KMS-11 (cell line): Measurements from ENCODE around the gene SLC52A3.

ENCODE experiments used
- H2AFZ ChIP-seq: fragments of 200-600 bp; sonication (generic); 2 replicates; pipeline ENCODE4 v1.6.1; 2016; ENCODE audit warnings: antibody characterized with exemption, mixed run types, low read depth
- H3K27ac ChIP-seq: fragments of 200-600 bp; sonication (generic); 2 replicates; pipeline ENCODE4 v1.6.1; 2016; ENCODE audit warnings: mild to moderate bottlenecking, mixed run types
- H3K27me3 ChIP-seq: fragments of 200-600 bp; sonication (generic); 2 replicates; pipeline ENCODE4 v1.6.1; 2017; ENCODE audit warnings: mild to moderate bottlenecking, low read depth, mixed run types, moderate library complexity; ENCODE audit not compliant: insufficient read depth
- H3K36me3 ChIP-seq: fragments of 200-600 bp; sonication (generic); 2 replicates; pipeline ENCODE4 v1.6.1; 2017; ENCODE audit warnings: mild to moderate bottlenecking, mixed run types; ENCODE audit not compliant: insufficient read depth
- H3K4me1 ChIP-seq: fragments of 200-600 bp; sonication (generic); 2 replicates; pipeline ENCODE4 v1.6.1; 2016; ENCODE audit warnings: mild to moderate bottlenecking, low read depth, mixed run types; ENCODE audit not compliant: poor library complexity, severe bottlenecking
- H3K4me2 ChIP-seq: fragments of 200-600 bp; sonication (generic); 2 replicates; pipeline ENCODE4 v1.7.0; 2016; ENCODE audit warnings: mild to moderate bottlenecking, mixed run types
- H3K4me3 ChIP-seq: fragments of 200-600 bp; sonication (generic); IDR thresholded peaks from 2 replicates; pipeline ENCODE4 v1.6.1; 2017; ENCODE audit warnings: low read depth, low read length, mixed read lengths; ENCODE audit not compliant: insufficient read depth
- H3K79me2 ChIP-seq: fragments of 200-600 bp; sonication (generic); 2 replicates; pipeline ENCODE4 v1.6.1; 2016; ENCODE audit warnings: low read depth, mixed run types; ENCODE audit not compliant: insufficient read depth
- H3K9ac ChIP-seq: fragments of 200-600 bp; sonication (generic); 2 replicates; pipeline ENCODE4 v1.6.1; 2016; ENCODE audit warnings: mild to moderate bottlenecking, mixed run types
- H4K20me1 ChIP-seq: fragments of 200-600 bp; sonication (generic); 2 replicates; pipeline ENCODE4 v1.6.1; 2016; ENCODE audit warnings: mild to moderate bottlenecking, mixed run types; ENCODE audit not compliant: insufficient read depth
- TF ChIP-seq, protein P1 (sequence below): fragments of 200-600 bp; sonication (generic); conservative IDR thresholded peaks from 2 replicates; pipeline ENCODE4 v1.6.1; 2017; ENCODE audit warnings: low read depth, mild to moderate bottlenecking, antibody characterized with exemption, low read length, moderate library complexity, mixed read lengths

The SLC52A3 gene

DNA sequence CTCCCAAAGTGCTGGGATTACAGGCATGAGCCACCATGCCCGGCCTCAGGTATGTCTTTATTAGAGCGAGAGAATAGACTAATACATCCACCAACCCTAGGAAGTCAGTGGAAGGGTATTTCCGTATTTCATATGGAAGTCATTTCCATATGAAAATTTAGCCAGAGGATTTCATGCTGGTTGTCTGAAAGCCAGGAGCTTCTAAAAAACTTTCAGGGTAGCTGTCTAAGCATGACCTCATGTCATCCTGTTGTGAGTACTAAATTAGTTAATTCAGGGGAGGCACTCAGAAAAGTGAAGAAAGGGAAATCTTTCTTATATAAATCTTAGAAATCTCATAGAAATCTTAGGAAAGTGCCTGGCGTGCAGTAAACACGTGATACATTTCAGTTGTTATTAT is 16.5 kb downstream of the SLC52A3 start:
- TF ChIP-seq, protein P1, sequence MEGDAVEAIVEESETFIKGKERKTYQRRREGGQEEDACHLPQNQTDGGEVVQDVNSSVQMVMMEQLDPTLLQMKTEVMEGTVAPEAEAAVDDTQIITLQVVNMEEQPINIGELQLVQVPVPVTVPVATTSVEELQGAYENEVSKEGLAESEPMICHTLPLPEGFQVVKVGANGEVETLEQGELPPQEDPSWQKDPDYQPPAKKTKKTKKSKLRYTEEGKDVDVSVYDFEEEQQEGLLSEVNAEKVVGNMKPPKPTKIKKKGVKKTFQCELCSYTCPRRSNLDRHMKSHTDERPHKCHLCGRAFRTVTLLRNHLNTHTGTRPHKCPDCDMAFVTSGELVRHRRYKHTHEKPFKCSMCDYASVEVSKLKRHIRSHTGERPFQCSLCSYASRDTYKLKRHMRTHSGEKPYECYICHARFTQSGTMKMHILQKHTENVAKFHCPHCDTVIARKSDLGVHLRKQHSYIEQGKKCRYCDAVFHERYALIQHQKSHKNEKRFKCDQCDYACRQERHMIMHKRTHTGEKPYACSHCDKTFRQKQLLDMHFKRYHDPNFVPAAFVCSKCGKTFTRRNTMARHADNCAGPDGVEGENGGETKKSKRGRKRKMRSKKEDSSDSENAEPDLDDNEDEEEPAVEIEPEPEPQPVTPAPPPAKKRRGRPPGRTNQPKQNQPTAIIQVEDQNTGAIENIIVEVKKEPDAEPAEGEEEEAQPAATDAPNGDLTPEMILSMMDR, result no peak
- H2AFZ ChIP-seq, result no peak overlapping the region
- no peak overlapping the region for H3K4me2 ChIP-seq
- no peaks in the 10 kb centered on the region for H4K20me1 ChIP-seq
- no peaks in the 10 kb centered on the region for H3K4me1 ChIP-seq
- H3K27me3 ChIP-seq, result no peaks in the 10 kb centered on the region
- no peak overlapping the region for H3K4me3 ChIP-seq
- H3K79me2 ChIP-seq, result no peaks in the 10 kb centered on the region
- no peak overlapping the region for H3K9ac ChIP-seq
- no peak overlapping the region for H3K27ac ChIP-seq
- H3K36me3 ChIP-seq, result no peaks in the 10 kb centered on the region

DNA sequence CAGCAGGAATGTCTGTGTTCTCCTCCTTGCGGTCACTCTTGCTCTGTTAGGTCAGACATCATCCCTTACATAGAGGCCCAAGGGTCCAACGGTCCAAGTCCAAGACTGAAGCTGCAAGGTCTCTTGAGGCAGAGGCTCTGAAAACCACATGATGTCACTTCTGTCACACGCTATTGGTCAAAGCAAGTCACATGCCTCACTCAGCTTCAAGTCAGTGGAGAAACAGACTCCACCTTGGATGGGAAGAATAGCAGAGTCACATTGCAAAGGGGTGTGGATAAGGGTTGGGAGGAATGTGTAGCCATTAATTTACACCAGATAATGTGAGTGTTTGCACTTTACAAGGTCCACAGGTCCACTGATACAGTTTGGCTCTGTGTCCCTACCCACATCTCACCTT is 17.5 kb downstream of the SLC52A3 start:
- H3K27ac ChIP-seq, result no peak overlapping the region
- TF ChIP-seq, protein P1, result no peak
- H3K79me2 ChIP-seq, result no peaks in the 10 kb centered on the region
- H3K27me3 ChIP-seq, result no peaks in the 10 kb centered on the region
- H4K20me1 ChIP-seq, result no peaks in the 10 kb centered on the region
- H3K9ac ChIP-seq, result no peak overlapping the region
- no peaks in the 10 kb centered on the region for H3K36me3 ChIP-seq
- H2AFZ ChIP-seq, result no peak overlapping the region
- no peaks in the 10 kb centered on the region for H3K4me1 ChIP-seq
- H3K4me3 ChIP-seq, result no peak overlapping the region
- no peak overlapping the region for H3K4me2 ChIP-seq

DNA sequence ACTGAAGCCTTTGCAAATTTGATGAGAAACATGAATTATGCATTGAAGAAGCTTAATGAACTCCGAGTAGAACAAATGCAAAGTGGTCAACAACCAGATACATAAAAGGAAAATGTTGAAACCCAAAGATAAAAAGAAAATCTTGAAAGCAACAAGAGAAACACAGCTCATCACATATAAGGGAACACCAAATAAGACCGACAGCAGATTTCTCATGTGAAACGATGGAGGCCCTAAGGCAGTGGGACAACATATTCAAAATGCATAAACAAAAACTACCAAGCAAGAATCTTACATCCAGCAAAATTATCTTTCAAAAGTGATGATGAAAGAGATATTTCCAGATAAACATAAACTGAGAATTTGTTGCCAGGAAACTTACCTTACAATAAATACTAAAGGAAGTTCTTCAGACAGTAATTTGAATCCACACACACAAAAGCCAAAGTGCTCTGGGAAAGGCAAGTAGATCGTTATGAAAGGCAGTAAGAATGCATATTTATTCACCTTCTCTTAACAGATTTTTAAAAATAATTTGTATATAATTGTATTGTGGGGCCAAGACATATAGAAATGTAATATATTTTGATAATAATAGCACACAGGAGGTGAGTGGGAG is 22.5 kb downstream of the SLC52A3 start:
- no peak overlapping the region for H3K27ac ChIP-seq
- TF ChIP-seq, protein P1, result no peak

DNA sequence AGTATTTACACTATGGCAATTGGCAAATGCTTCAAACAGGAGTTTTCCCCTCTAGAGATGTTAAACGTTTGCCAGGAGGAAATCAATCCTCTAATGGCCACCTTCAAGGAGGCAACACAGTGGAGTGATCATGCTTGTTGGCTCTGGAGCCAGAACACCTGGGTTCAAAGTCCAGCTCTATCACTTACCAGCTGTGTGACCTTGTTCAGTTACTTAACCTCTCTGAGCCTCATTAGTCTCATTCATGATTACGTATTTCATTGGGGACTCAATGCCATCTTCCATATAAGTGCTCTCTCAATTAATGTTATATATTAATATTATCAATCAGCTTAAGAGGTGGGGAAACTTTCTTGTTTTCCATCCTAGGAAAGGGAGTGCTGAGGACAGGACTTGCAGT is 26.1 kb downstream of the SLC52A3 start:
- no peak overlapping the region for H2AFZ ChIP-seq
- H4K20me1 ChIP-seq, result no peaks in the 10 kb centered on the region
- H3K4me1 ChIP-seq, result no peaks in the 10 kb centered on the region
- no peak overlapping the region for H3K4me2 ChIP-seq
- no peak overlapping the region for H3K27ac ChIP-seq
- TF ChIP-seq, protein P1, result no peak
- no peaks in the 10 kb centered on the region for H3K27me3 ChIP-seq
- H3K79me2 ChIP-seq, result no peaks in the 10 kb centered on the region
- H3K4me3 ChIP-seq, result no peak overlapping the region
- no peaks in the 10 kb centered on the region for H3K36me3 ChIP-seq
- no peak overlapping the region for H3K9ac ChIP-seq

More for the DNA sequence above, 22.5 kb downstream of the SLC52A3 start:
- no peaks in the 10 kb centered on the region for H4K20me1 ChIP-seq
- no peak overlapping the region for H2AFZ ChIP-seq
- H3K27me3 ChIP-seq, result no peaks in the 10 kb centered on the region
- no peaks in the 10 kb centered on the region for H3K4me1 ChIP-seq
- no peaks in the 10 kb centered on the region for H3K79me2 ChIP-seq
- H3K36me3 ChIP-seq, result no peaks in the 10 kb centered on the region
- H3K4me2 ChIP-seq, result no peak overlapping the region
- H3K4me3 ChIP-seq, result no peak overlapping the region
- H3K9ac ChIP-seq, result no peak overlapping the region
